ENCODE results near the gene PKD1. TPM values are rescaled to one million over a fixed set of nuclear protein-coding genes. Genes with fewer than 3 reads are reported as not detected.
"Not testable (repeated sequence)": the region's sequence is repeated elsewhere in the genome, so short reads cannot be mapped to it uniquely, and the experiment has no call there.

Gene PKD1
- total RNA-seq, 1 experiment from 2014 or later, result 55.1 TPM

GRCh38 chr16:2151188-2152091 lies 15.7 kb upstream of the PKD1 start:
- DNase-seq (ENCODE audit: low read depth), result peak; percentile 57

GRCh38 chr16:2150418-2151187 lies 14.9 kb upstream of the PKD1 start:
- DNase-seq (ENCODE audit: low read depth), result peak; percentile 89

GRCh38 chr16:2149630-2150417 lies 14.1 kb upstream of the PKD1 start:
- DNase-seq (ENCODE audit: low read depth), result peak; percentile 60

- no peak for DNase-seq (ENCODE audit: low read depth)
These were observed 13.3 kb upstream of the PKD1 start for GRCh38 chr16:2148714-2149629.

- peak; percentile 82 for DNase-seq (ENCODE audit: low read depth)
These were observed 12.4 kb upstream of the PKD1 start, which contains the start of gene RAB26 for GRCh38 chr16:2147981-2148671. Gene RAB26, plus strand, starts transcription at chr16:2148625. Its CDS starts 159 bp downstream, at chr16:2148784.

- no peak for DNase-seq (ENCODE audit: low read depth)
These were observed 11.7 kb upstream of the PKD1 start for GRCh38 chr16:2147378-2147777.

- DNase-seq (ENCODE audit: low read depth), result no peak
These were observed 10.1 kb upstream of the PKD1 start for GRCh38 chr16:2145843-2146242.

- no peak for DNase-seq (ENCODE audit: low read depth)
These were observed 8.3 kb upstream of the PKD1 start for GRCh38 chr16:2143878-2144485.

- DNase-seq (ENCODE audit: low read depth), result no peak
These were observed 7.5 kb upstream of the PKD1 start for GRCh38 chr16:2142942-2143877.

- not testable (repeated sequence) for DNase-seq (ENCODE audit: low read depth)
These were observed 627 bp downstream of the PKD1 start for GRCh38 chr16:2135071-2135470.

- DNase-seq (ENCODE audit: low read depth), result not testable (repeated sequence)
These were observed 1.9 kb downstream of the PKD1 start for GRCh38 chr16:2133797-2134196.

- DNase-seq (ENCODE audit: low read depth), result not testable (repeated sequence)
These were observed 5.7 kb downstream of the PKD1 start for GRCh38 chr16:2129890-2130447.

GRCh38 chr16:2129251-2129650 lies 6.4 kb downstream of the PKD1 start:
- peak; percentile 69 for DNase-seq (ENCODE audit: low read depth)

- DNase-seq (ENCODE audit: low read depth), result peak; percentile 49
These were observed 7.9 kb downstream of the PKD1 start for GRCh38 chr16:2127630-2128280.

GRCh38 chr16:2126928-2127556 lies 8.7 kb downstream of the PKD1 start:
- not testable (repeated sequence) for DNase-seq (ENCODE audit: low read depth)

GRCh38 chr16:2126161-2126743 lies 9.4 kb downstream of the PKD1 start:
- not testable (repeated sequence) for DNase-seq (ENCODE audit: low read depth)
